Measurements from ENCODE around the gene UVSSA. TPM values are rescaled to one million over a fixed set of nuclear protein-coding genes. Genes with fewer than 3 reads are reported as not detected.

Gene UVSSA
- total and polyA plus RNA-seq, 9 donors = 3.8 to 24.7 (median 15.6) TPM

DNA sequence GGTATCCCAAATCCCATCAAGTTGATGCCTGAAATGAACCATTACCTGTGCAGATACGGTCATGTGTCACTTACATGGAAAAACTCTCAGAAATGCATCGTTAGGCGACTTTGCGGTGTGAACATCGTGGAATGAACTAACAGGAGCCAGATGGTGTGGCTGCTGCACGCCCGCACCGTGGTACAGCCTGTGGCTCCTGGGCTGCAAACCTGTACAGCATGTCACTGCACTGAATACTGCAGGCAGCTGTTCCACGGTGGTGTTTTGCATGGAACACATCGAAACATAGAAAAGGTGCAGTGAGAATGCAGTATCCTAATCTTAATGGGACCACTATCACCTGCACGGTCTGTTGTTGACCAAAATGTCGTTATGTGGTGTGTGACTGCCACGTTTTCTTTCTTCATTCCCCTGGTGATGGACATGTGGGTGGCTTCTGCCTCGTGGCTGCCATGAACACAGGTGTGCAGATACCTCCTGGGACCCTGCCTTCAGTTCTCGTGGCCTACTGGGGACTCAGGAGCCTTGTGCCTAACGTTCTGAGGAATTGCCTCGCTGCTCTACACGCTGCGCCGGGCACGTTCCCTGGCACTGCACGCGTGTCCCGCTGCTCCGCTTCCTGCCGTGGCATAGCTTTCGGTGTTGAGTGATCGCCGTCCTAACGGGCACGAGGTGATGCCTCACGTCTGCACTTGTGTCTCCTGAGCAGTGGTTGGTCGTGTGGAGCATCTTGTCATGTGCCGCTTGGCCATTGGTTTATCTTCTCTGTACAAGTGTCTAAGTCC, 38.9 kb upstream of the UVSSA start:
- no peak overlapping the region for H3K4me3 ChIP-seq
- no peak overlapping the region for H3K27ac ChIP-seq
- no peak for TF ChIP-seq EP300 (IDR thresholded peaks at IDR 0.05)
- no peak for TF ChIP-seq POLR2A (IDR thresholded peaks at IDR 0.05)
- TF ChIP-seq CTCF (IDR thresholded peaks at IDR 0.05) = no peak
- no peaks in the 10 kb centered on the region for H3K9me3 ChIP-seq
- H3K27me3 ChIP-seq = no peaks in the 10 kb centered on the region
- peaks cover 24% of the 10 kb centered on the region for H3K4me1 ChIP-seq (ENCODE audit: insufficient read depth)
- intact Hi-C loops (cut with DNase I) = no loop called here
- DNase-seq = peak in 1 of 5 donors; percentile 37
- no peaks in the 10 kb centered on the region for H3K36me3 ChIP-seq
- 87 to 92% (median 89%) methylated on average over 34 of the region's 34 CpGs for WGBS, 3 donors

GRCh38 chr4:1309261-1310010, 37.6 kb upstream of the UVSSA start:
- H3K4me3 ChIP-seq = peak overlapping the region; percentile 35
- peak; percentile 93 to 95 (median 93) for DNase-seq
- no peaks in the 10 kb centered on the region for H3K27me3 ChIP-seq
- 2% methylated on average over 36 of the region's 36 CpGs for WGBS, 3 donors
- peaks cover 24% of the 10 kb centered on the region for H3K4me1 ChIP-seq (ENCODE audit: insufficient read depth)
- H3K9me3 ChIP-seq = no peaks in the 10 kb centered on the region
- intact Hi-C loops (cut with DNase I) = loop anchor here in 1 of 4 donors (2.0 kb wide), 1 partner anchor 35 kb away; no protein-coding TSS in a partner anchor
- H3K27ac ChIP-seq = peak overlapping the region in 1 of 2 donors; percentile 64
- no peaks in the 10 kb centered on the region for H3K36me3 ChIP-seq
- TF ChIP-seq POLR2A (IDR thresholded peaks at IDR 0.05) (no peak), CTCF (IDR thresholded peaks at IDR 0.05) (peak in 1 of 3 donors; percentile 8), EP300 (IDR thresholded peaks at IDR 0.05) (no peak)

GRCh38 chr4:1310031-1310795, 36.8 kb upstream of the UVSSA start:
- Histone ChIP-seq H3K36me3 (peaks cover 3% of the 10 kb centered on the region), H3K4me3 (peak overlapping the region; percentile 35), H3K9me3 (no peaks in the 10 kb centered on the region), H3K4me1 (ENCODE audit: insufficient read depth) (peaks cover 24% of the 10 kb centered on the region), H3K27ac (peak overlapping the region in 1 of 2 donors; percentile 64), H3K27me3 (no peaks in the 10 kb centered on the region)
- intact Hi-C loops (cut with DNase I) = loop anchor here in 1 of 4 donors (2.0 kb wide), 1 partner anchor 35 kb away; no protein-coding TSS in a partner anchor
- TF ChIP-seq POLR2A (IDR thresholded peaks at IDR 0.05) (no peak), EP300 (IDR thresholded peaks at IDR 0.05) (no peak), CTCF (IDR thresholded peaks at IDR 0.05) (no peak)
- WGBS, 3 donors = 36 to 49% (median 37%) methylated on average over 32 of the region's 32 CpGs
- peak in 1 of 5 donors; percentile 27 for DNase-seq

Data from ovary (tissue), 9 donors.